ENCODE measurements around the gene PABPN1L.
"Not testable (repeated sequence)": the region's sequence is repeated elsewhere in the genome, so short reads cannot be mapped to it uniquely, and the experiment has no call there.

PABPN1L gene

DNA sequence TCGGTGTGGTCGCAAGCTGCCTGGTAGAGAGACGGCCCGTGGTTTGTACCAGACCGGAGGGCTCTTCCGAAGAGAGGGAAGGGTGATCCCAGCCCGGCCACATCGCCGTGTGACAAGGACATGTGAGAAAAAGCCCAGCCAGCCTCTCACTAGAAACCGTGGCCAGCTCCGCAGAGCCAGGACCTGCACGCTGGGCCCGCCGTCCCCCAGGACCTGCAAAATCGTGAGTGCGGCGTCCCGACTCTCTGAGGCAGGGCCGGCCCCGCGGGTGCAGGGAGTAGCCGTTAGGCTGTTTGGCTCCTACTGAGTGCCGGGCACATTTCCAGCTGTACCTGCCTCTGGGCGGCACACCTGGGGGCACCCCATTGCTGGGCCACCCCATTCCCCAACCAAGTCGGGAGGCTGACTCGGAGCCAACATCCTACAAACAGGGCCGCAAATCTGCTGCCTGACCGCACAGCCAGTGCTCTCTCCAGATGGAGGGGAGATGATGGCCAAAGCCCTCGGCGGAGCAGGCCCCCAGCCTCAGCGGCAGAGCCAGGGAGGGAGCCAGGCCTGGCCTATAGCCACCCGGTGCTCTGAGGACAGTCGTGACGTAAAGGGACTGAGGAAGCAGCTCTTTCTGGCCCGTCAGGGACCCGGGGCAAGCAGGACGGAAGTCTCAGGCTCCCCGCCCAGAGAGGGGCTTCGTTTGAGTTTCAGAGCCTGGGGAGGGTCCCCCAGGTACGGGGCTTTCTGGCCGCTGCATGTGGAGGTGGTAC, 33.6 kb upstream of the PABPN1L start:
- no peak overlapping the region for H3K27ac ChIP-seq
- TF ChIP-seq, protein P1, sequence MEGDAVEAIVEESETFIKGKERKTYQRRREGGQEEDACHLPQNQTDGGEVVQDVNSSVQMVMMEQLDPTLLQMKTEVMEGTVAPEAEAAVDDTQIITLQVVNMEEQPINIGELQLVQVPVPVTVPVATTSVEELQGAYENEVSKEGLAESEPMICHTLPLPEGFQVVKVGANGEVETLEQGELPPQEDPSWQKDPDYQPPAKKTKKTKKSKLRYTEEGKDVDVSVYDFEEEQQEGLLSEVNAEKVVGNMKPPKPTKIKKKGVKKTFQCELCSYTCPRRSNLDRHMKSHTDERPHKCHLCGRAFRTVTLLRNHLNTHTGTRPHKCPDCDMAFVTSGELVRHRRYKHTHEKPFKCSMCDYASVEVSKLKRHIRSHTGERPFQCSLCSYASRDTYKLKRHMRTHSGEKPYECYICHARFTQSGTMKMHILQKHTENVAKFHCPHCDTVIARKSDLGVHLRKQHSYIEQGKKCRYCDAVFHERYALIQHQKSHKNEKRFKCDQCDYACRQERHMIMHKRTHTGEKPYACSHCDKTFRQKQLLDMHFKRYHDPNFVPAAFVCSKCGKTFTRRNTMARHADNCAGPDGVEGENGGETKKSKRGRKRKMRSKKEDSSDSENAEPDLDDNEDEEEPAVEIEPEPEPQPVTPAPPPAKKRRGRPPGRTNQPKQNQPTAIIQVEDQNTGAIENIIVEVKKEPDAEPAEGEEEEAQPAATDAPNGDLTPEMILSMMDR (conservative IDR thresholded peaks at IDR 0.05): no peak

GRCh38 chr16:88897696-88898425, 31.4 kb upstream of the PABPN1L start:
- no peak overlapping the region for H3K27ac ChIP-seq
- TF ChIP-seq, protein P1 (conservative IDR thresholded peaks at IDR 0.05): no peak

DNA sequence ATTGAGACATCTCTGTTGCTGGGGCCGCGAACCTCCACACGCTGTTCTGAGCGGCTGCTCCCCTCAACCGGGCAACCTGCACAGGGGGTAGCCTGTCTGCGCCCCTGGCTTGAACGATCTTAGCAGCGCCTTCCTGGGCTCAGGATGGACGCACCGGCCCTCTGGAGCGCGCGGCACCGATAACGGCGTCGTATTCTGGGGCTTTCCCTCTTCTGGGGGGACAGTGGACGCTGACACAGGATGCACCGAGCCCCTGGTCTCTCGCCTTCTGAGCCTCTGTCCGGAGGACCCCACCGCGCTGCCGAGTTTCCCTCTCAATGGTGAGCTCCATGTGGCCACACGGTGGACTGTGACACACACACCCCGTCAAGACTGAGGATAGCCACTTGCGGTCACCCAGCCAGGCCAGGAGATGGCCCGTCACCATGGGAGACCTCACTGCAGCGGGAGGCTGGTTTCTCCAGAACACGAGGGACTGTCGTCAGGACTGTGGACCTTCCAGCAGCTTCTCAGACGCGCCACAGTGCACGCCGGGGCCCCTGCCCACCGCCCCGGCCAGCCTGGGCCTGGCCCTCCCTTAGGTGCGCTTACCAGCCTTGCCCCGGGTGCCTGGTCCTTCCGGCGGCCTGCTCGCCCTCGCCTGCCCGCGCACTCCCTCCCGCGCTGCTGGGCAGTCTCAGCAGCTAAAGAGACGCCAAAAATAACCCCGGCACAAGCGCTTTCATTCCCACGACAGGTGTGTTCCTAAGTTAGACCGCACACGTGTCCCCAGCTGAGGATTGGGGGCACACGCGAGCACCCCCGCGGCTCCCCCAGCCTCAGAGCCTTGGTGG, 30.0 kb upstream of the PABPN1L start:
- no peak overlapping the region for H3K27ac ChIP-seq
- TF ChIP-seq, protein P1 (conservative IDR thresholded peaks at IDR 0.05): no peak

- TF ChIP-seq, protein P1 (conservative IDR thresholded peaks at IDR 0.05): no peak
- no peak overlapping the region for H3K27ac ChIP-seq
Observed at GRCh38 chr16:88895335-88895734, 28.9 kb upstream of the PABPN1L start.

GRCh38 chr16:88894681-88895300, 28.3 kb upstream of the PABPN1L start:
- TF ChIP-seq, protein P1 (conservative IDR thresholded peaks at IDR 0.05): no peak
- no peak overlapping the region for H3K27ac ChIP-seq

GRCh38 chr16:88894266-88894665, 27.8 kb upstream of the PABPN1L start:
- H3K27ac ChIP-seq: not testable (repeated sequence)

- H3K27ac ChIP-seq: no peak overlapping the region
- TF ChIP-seq, protein P1 (conservative IDR thresholded peaks at IDR 0.05): no peak
Observed at GRCh38 chr16:88893127-88893968, 26.9 kb upstream of the PABPN1L start.

Data from VCaP (cell line).